AG09309 (cell line): ENCODE results near the gene RFX8.
"Not testable (repeated sequence)": the region's sequence is repeated elsewhere in the genome, so short reads cannot be mapped to it uniquely, and the experiment has no call there.

ENCODE experiments used
- DNase-seq: peaks from one replicate; pipeline ENCODE4 v3.0.0-alpha.2; 2010; ENCODE audit warnings: low read depth
- H3K4me3 ChIP-seq: 2 replicates; pipeline ENCODE4 v1.5.1; 2011; ENCODE audit warnings: mild to moderate bottlenecking, low read depth, low read length, moderate library complexity; ENCODE audit not compliant: control insufficient read depth
- TF ChIP-seq, protein P1 (sequence below): IDR thresholded peaks from 2 replicates; pipeline ENCODE4 v1.5.1; 2011; ENCODE audit warnings: mild to moderate bottlenecking, low read depth, low read length, inconsistent platforms; ENCODE audit not compliant: insufficient read depth, control insufficient read depth; ENCODE audit errors: missing control alignments

The RFX8 gene

DNA sequence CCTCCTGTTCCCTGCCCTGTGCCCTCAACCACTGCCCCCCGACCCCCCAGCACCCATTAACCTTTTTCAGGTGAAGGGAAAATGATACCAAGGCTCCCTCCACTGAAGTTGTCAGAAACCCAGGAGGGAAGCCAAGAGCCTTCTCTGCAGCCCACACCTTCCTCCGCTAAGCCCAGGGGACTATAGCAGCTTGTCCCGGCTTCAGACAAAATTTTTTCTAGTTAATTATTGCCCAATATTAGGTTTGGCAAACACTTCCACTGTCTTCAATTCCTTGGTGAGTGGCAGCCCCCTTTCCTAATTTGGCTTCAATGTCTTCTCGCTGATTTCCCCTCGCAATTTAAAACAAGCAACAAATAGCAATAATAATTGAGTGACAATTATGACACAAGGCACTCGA lies 23.9 kb downstream of the RFX8 start:
- TF ChIP-seq, protein P1, sequence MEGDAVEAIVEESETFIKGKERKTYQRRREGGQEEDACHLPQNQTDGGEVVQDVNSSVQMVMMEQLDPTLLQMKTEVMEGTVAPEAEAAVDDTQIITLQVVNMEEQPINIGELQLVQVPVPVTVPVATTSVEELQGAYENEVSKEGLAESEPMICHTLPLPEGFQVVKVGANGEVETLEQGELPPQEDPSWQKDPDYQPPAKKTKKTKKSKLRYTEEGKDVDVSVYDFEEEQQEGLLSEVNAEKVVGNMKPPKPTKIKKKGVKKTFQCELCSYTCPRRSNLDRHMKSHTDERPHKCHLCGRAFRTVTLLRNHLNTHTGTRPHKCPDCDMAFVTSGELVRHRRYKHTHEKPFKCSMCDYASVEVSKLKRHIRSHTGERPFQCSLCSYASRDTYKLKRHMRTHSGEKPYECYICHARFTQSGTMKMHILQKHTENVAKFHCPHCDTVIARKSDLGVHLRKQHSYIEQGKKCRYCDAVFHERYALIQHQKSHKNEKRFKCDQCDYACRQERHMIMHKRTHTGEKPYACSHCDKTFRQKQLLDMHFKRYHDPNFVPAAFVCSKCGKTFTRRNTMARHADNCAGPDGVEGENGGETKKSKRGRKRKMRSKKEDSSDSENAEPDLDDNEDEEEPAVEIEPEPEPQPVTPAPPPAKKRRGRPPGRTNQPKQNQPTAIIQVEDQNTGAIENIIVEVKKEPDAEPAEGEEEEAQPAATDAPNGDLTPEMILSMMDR, result no peak
- DNase-seq, result no peak
- H3K4me3 ChIP-seq, result no peak overlapping the region

DNA sequence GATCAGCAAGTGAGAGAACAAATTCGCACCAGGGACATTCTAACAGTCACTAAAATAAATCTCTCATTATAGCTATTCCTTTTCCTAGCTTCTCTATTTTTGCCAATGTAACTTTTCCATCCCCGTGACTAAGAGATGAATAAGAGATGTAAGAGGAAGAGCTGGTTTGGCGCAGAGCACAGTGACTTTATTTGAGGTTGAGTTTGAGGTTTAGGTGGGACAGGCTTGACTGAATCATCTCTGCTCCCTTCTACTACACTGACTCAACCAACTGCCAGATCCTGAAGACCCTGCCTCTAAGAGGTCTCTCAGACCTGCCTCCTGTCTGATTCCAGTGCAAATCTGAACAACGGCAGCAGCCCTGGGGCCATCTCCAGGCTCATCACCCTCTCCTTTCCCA lies 28.0 kb downstream of the RFX8 start:
- TF ChIP-seq, protein P1, result no peak

DNA sequence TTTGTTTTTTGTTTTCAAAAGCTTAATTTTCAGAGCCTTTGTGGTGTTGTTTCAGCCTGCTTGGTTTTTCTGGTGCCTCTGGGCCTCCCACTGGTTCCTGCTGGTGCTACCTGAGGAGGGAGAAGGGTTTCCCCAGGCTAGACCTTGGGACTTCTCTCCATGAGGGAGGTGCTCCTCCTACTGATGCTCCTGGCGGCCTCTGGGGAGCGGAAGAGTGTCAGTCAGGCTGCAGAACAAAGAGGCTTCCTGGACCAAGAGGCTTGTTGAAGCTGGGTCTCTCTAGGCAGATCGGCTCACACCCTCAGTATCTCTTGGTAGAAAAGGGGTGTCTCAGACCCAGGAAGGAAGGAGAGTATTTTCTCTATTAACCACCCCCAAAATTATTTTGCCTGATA lies 32.2 kb downstream of the RFX8 start:
- no peak for DNase-seq
- H3K4me3 ChIP-seq, result no peak overlapping the region
- TF ChIP-seq, protein P1, result no peak

More for the DNA sequence above, 28.0 kb downstream of the RFX8 start:
- DNase-seq, result peak; percentile 69
- H3K4me3 ChIP-seq, result no peak overlapping the region

DNA sequence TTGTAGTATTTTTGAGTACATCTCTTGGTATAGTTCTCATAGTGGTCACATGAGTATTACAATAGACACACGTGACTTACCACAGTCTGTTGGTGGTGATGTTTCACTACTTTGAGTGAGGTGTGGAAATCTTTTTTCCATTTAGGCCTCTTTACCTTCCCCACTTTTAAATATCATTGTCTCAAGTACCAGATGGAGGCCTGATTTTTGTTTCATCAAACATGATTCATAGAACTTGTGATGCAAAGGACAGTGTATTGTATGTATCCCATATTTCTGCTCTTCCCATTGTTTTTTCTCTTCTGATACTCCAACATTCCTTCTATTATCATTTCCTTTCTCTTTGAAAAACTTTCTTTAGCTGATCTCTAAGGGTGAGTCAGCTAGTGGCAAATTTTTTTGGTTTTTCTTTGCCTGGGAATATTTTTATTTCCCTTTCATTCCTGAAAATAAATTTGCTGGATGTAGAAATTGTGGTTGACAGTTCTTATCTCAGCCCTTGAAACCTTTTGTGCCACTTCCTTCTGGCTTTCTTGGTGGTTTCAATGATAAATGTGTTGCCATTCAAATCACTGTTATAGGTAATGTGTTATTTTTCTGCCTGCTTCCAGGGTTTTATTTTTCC lies 32.8 kb downstream of the RFX8 start:
- peak; percentile 39 for DNase-seq
- H3K4me3 ChIP-seq, result no peak overlapping the region
- TF ChIP-seq, protein P1, result no peak

DNA sequence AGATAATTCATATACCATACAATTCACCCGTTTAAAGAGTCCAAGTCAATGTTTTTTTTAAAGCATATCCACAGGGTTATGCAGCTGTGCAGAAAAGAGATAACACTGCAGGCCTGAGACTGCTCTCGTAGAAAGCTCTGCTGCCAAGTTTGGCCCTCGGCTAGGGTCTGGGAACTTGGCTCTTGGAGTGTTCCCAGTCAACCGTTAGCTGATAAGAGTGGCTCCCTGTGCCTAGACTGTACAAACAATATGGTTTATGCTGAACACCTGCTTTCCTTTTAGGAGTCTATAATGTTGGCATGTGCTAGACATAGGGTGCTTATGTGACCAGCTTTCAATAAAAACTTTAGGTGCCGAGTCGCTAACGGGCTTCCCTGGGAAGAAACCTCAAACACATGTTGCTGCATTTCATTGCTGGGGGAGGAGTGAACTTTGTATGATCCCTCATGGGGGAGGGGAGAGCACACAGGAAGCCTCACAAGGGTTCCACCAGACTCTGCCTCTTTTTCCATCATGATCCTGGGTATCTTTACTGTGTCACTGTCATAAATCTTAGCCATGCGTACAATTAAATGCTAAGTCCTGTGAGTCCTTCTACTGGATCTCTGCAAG lies 34.7 kb downstream of the RFX8 start:
- no peak for DNase-seq
- H3K4me3 ChIP-seq, result no peak overlapping the region
- TF ChIP-seq, protein P1, result no peak

DNA sequence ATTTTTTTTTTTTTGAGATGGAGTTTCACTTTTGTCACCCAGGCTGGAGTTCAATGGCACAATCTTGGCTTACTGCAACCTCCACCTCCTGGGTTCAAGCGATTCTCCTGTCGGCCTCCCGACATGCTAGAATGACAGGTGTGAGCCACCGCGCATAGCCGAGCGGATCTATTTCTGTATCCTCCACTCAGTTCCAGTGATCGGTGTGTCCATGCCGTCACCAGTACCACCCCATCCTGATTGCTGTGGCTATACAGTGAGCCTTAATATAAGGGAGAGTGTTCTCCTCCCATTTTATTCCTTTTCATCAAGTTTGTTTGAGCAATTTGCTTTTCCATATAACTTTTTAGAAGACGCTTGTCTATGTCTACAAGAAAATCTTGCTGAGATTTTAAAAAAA lies 35.2 kb downstream of the RFX8 start:
- no peak overlapping the region for H3K4me3 ChIP-seq
- no peak for DNase-seq
- TF ChIP-seq, protein P1, result no peak

DNA sequence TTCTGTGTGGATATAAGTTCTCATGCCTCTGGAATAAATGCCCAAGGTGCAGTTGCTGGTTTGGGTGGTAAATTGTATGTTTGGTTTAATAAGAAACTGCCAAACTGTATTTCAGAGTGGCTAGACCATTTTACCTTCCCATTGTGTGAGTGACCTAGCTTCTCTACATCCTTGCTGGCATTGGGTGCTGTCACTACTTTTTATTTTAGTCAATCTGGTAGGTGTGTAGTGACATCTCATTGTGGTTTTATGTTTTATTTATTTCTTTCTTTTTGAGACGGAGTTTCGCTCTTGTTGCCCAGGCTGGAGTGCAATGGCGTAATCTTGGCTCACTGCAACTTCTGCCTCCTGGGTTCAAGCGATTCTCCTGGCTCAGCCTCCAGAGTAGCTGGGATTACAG lies 36.4 kb downstream of the RFX8 start:
- not testable (repeated sequence) for DNase-seq, H3K4me3 ChIP-seq
